ENCODE measurements around the gene NSG1.

Gene NSG1

DNA sequence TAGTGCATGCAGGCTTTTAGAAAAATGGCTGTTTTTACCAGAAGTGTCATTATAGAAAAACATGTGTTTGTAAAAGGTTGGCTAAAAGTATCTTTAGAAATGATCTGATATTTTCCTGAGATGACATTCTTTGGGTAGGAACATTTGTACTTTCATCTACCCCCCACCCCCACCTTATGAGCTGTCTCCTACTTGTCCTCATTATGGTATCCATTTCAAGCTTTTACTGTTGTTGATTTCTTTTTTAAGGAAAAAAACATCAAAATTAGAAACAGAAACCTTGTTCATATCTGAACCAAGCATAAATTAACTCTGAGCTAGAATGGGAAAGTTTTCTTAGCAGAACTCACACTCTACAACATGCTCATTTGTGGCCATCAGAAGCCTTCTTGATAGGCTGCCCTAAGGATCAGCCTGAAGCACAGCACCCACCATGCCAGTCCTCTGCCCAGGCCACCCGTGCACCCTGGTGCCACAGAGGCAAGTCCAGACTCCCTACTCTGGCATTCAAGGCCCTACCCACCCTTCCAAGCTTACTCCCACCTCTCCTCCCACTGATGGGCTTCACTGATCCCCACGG is 49.4 kb downstream of the NSG1 start:
- no peak overlapping the region for H3K4me3 ChIP-seq (replicated peaks; ENCODE audit: low read depth, low read length)
- TF ChIP-seq, protein P1, sequence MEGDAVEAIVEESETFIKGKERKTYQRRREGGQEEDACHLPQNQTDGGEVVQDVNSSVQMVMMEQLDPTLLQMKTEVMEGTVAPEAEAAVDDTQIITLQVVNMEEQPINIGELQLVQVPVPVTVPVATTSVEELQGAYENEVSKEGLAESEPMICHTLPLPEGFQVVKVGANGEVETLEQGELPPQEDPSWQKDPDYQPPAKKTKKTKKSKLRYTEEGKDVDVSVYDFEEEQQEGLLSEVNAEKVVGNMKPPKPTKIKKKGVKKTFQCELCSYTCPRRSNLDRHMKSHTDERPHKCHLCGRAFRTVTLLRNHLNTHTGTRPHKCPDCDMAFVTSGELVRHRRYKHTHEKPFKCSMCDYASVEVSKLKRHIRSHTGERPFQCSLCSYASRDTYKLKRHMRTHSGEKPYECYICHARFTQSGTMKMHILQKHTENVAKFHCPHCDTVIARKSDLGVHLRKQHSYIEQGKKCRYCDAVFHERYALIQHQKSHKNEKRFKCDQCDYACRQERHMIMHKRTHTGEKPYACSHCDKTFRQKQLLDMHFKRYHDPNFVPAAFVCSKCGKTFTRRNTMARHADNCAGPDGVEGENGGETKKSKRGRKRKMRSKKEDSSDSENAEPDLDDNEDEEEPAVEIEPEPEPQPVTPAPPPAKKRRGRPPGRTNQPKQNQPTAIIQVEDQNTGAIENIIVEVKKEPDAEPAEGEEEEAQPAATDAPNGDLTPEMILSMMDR (IDR thresholded peaks at IDR 0.05; ENCODE audit: low read length, missing control alignments), result no peak
- DNase-seq (ENCODE audit: low read depth), result no peak

DNA sequence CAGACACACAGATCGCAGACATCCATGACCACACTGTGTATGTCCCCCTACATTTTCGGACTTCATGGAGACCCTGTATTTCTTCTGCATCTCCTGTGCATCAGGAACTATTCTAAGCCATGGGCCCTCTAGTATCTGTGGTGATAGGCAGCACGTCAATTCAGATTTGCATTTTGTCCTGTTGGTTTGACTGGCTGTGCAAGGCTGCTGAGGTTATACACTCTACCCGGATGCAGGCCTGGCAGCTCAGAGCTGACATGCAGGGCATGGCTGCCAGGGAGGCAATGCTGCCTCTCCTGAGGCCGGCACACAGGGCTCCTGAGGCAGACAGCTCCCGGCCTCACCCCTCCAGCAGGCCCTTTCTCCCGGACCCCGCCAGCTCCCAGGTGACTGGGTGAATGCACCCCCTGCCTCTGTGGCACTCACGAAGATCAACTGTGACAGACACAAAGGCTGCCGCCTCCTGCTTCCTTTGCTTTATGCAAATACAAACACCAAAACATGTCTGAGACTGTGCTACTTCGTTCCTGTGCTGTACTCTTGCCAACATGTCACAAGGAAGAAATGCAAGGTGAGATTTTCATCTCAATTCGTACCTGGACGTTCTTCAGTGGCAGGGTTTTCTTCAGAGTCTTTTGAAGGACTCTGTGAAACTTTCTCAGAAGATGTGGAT is 51.0 kb downstream of the NSG1 start:
- TF ChIP-seq, protein P1 (IDR thresholded peaks at IDR 0.05; ENCODE audit: low read length, missing control alignments), result no peak
- no peak for DNase-seq (ENCODE audit: low read depth)
- no peak overlapping the region for H3K4me3 ChIP-seq (replicated peaks; ENCODE audit: low read depth, low read length)

DNA sequence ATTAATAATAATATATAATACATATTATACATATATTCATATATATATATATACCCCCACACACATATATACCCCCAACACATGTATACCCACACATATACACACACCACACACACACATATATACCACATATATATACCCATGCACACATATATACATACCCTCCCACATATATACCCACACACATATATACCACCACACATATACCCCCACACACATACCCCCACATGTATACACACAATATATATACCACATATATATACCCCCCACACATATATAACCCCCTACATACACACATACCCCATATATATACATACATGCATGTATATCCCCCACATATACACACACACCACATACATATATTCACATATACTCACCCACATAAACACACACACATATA is 52.0 kb downstream of the NSG1 start:
- DNase-seq (ENCODE audit: low read depth), result no peak
- no peak overlapping the region for H3K4me3 ChIP-seq (replicated peaks; ENCODE audit: low read depth, low read length)
- TF ChIP-seq, protein P1 (IDR thresholded peaks at IDR 0.05; ENCODE audit: low read length, missing control alignments), result no peak

DNA sequence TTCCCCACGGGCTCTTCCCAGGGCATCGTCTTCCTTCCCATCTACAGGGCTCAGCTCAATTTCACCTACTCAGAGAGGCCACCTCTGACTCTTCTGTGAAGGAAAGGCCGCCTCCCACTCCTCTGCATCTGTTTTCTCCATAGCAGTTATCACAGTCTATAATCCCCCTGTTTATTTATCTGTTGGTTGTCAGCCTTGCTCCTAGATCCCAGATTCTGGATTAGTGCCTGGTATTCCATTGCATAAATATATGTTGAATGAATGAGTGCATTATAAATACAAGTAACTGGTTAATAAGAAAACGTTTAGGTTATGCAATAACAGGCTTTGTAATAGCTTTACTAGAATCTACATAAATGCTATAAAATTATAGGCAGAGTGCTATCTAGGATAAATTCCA is 52.9 kb downstream of the NSG1 start:
- TF ChIP-seq, protein P1 (IDR thresholded peaks at IDR 0.05; ENCODE audit: low read length, missing control alignments), result no peak
- no peak for DNase-seq (ENCODE audit: low read depth)
- H3K4me3 ChIP-seq (replicated peaks; ENCODE audit: low read depth, low read length), result no peak overlapping the region

DNA sequence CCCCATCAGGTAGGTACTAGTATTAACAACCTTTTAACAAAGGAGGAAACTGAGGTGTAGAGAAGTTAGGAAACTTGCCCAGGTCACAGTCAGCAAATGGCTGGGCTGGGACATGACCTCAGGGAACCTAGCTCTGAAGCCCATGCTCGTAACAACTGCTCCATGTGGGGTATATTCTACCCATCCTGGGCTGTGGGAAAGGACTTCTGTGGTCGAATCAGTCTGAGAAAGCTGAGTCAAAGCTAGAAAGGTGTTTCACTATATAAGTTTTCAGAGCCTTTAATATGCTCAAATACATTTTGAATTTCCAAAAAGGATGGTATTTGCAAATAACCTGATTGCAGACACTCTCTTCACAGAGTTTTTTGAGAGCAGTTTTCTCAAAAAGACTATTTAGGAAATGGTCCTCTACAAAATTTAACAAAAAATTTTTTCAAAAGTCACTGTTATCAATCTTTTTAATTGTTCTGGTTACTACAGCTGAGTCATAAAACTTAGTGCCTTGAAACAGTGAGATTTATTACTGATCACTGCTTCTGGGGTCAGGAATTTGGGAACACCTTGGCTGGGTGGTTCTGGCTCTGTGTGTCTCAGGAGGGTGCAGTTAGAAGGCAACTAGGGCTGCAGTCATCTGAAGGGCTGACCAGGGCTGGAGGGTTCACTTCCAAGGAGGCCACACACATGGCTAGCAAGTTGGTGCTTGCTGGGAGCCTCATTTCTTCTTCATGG is 53.6 kb downstream of the NSG1 start:
- H3K4me3 ChIP-seq (replicated peaks; ENCODE audit: low read depth, low read length), result no peak overlapping the region
- no peak for DNase-seq (ENCODE audit: low read depth)
- TF ChIP-seq, protein P1 (IDR thresholded peaks at IDR 0.05; ENCODE audit: low read length, missing control alignments), result no peak

DNA sequence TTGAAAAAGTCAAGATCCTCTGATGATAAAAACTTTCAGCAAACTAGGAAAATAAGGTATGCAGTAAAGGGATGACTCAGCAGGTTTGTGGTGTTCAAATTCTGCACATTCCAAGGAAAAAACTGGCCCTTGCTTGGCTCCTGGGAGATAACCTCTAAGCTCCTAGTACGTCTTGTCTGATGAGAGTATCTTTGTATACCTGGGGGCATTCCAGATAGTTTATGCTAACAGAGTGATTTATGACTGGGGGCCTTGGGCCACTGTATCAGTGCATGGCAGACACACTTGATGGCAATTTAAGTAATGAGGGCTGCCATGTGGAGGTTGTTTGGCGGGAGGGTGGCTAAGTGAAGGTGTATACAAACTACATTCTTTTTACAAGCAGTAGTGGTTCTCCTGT is 56.9 kb downstream of the NSG1 start:
- H3K4me3 ChIP-seq (replicated peaks; ENCODE audit: low read depth, low read length), result no peak overlapping the region
- TF ChIP-seq, protein P1 (IDR thresholded peaks at IDR 0.05; ENCODE audit: low read length, missing control alignments), result no peak
- DNase-seq (ENCODE audit: low read depth), result peak; percentile 60

Measured in fibroblast of pulmonary artery (primary cell).